ENCODE results near the gene CCDC158. TPM values are rescaled to one million over a fixed set of nuclear protein-coding genes. Genes with fewer than 3 reads are reported as not detected.

CCDC158 gene
- total RNA-seq, 3 donors from 2014 or later (not counting 1 experiment from before 2014, with no cell fraction given), result not detected

DNA sequence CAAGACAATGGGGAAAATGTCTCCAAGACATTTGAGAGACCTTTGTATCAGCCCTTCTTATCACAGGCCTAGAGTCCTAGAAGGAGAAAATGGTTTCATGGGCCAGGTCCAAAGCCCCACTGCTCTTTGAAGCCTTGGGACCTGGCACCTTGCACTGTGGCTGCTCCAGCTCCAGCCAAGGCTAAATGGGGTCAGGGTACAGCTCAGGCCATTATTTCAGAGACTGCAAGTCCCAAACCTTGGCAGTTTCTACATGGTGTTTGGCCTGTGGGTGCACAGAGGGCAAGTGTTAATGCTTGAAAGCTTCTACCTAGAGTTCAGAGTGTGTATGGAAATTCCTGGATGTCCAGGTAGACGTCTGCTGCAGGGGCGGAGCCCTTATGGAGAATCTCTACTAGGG, 42.6 kb upstream of the CCDC158 start:
- intact Hi-C loops (cut with micrococcal nuclease), result no loop called here
- no peaks in the 10 kb centered on the region for H3K36me3 Mint-ChIP-seq
- Histone ChIP-seq H3K27ac (ENCODE audit: low read length) (no peak overlapping the region), H3K9me3 (ENCODE audit: control insufficient read depth, insufficient read depth, low read length) (peaks cover 8% of the 10 kb centered on the region), H3K4me1 (ENCODE audit: control insufficient read depth, insufficient read depth, low read length) (no peaks in the 10 kb centered on the region), H3K36me3 (ENCODE audit: control insufficient read depth, insufficient read depth, low read length) (no peaks in the 10 kb centered on the region), H3K4me3 (ENCODE audit: low read length) (no peak overlapping the region), H3K27me3 (ENCODE audit: control insufficient read depth, insufficient read depth, low read length) (no peaks in the 10 kb centered on the region)
- no peak overlapping the region for H3K27ac Mint-ChIP-seq
- H3K27me3 Mint-ChIP-seq (ENCODE audit: low read depth in 2 of 2), result peaks cover 0 to 3% of the 10 kb centered on the region in 2 donors
- no peaks in the 10 kb centered on the region for H3K4me1 Mint-ChIP-seq
- no peak for DNase-seq
- no peak overlapping the region for H3K4me3 Mint-ChIP-seq
- WGBS (ENCODE audit: insufficient coverage), result 90% methylated on average over 2 of the region's 2 CpGs
- no peak for TF ChIP-seq CTCF (IDR thresholded peaks at IDR 0.05)
- no peak for ATAC-seq
- H3K9me3 Mint-ChIP-seq, result peaks cover 5 to 7% of the 10 kb centered on the region in 2 donors

- intact Hi-C loops (cut with micrococcal nuclease), result no loop called here
- Histone ChIP-seq H3K27ac (ENCODE audit: low read length) (no peak overlapping the region), H3K4me3 (ENCODE audit: low read length) (no peak overlapping the region), H3K4me1 (ENCODE audit: control insufficient read depth, insufficient read depth, low read length) (no peaks in the 10 kb centered on the region), H3K36me3 (ENCODE audit: control insufficient read depth, insufficient read depth, low read length) (no peaks in the 10 kb centered on the region), H3K9me3 (ENCODE audit: control insufficient read depth, insufficient read depth, low read length) (peaks cover 8% of the 10 kb centered on the region), H3K27me3 (ENCODE audit: control insufficient read depth, insufficient read depth, low read length) (no peaks in the 10 kb centered on the region)
- ATAC-seq (no peak), DNase-seq (no peak)
- H3K36me3 Mint-ChIP-seq, result no peaks in the 10 kb centered on the region
- H3K27me3 Mint-ChIP-seq (ENCODE audit: low read depth in 2 of 2), result peaks cover 0 to 6% of the 10 kb centered on the region in 2 donors
- H3K4me3 Mint-ChIP-seq, result no peak overlapping the region
- no peak for TF ChIP-seq CTCF (IDR thresholded peaks at IDR 0.05)
- no peaks in the 10 kb centered on the region for H3K4me1 Mint-ChIP-seq
- H3K27ac Mint-ChIP-seq, result no peak overlapping the region
- 89% methylated on average over 10 of the region's 11 CpGs for WGBS (ENCODE audit: insufficient coverage)
- H3K9me3 Mint-ChIP-seq, result peaks cover 5 to 7% of the 10 kb centered on the region in 2 donors
Observed at GRCh38 chr4:76459291-76459723, 38.4 kb upstream of the CCDC158 start.

DNA sequence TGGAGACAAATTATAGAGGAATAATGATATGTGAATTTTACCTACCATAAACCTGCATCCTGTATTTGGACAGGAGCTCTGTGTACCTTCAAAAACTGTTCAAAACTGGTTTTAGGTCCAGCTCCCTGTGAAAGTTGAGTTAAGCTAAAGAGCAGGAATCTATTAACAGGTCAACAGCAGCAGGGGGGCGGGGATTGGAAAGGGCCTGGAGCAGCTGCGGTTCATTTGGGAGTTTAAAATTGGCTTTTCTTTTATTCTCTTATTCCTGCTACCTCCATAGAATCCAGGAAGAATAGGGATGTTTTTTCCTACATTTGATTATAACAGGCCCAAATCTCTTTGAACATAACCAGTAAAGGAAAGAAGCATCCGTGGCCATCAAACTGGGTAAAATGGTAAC, 37.9 kb upstream of the CCDC158 start:
- Histone ChIP-seq H3K4me3 (ENCODE audit: low read length) (no peak overlapping the region), H3K27me3 (ENCODE audit: control insufficient read depth, insufficient read depth, low read length) (no peaks in the 10 kb centered on the region), H3K9me3 (ENCODE audit: control insufficient read depth, insufficient read depth, low read length) (peaks cover 5% of the 10 kb centered on the region), H3K27ac (ENCODE audit: low read length) (no peak overlapping the region), H3K36me3 (ENCODE audit: control insufficient read depth, insufficient read depth, low read length) (no peaks in the 10 kb centered on the region), H3K4me1 (ENCODE audit: control insufficient read depth, insufficient read depth, low read length) (no peaks in the 10 kb centered on the region)
- no peak for TF ChIP-seq CTCF (IDR thresholded peaks at IDR 0.05)
- Mint-ChIP-seq H3K4me3 (no peak overlapping the region), H3K4me1 (no peaks in the 10 kb centered on the region), H3K27me3 (ENCODE audit: low read depth in 2 of 2) (peaks cover 0 to 6% of the 10 kb centered on the region in 2 donors), H3K36me3 (no peaks in the 10 kb centered on the region), H3K9me3 (peaks cover 5 to 7% of the 10 kb centered on the region in 2 donors), H3K27ac (no peak overlapping the region)
- DNase-seq, result no peak
- no peak for ATAC-seq
- intact Hi-C loops (cut with micrococcal nuclease), result no loop called here
- 84% methylated on average over 3 of the region's 3 CpGs for WGBS (ENCODE audit: insufficient coverage)

DNA sequence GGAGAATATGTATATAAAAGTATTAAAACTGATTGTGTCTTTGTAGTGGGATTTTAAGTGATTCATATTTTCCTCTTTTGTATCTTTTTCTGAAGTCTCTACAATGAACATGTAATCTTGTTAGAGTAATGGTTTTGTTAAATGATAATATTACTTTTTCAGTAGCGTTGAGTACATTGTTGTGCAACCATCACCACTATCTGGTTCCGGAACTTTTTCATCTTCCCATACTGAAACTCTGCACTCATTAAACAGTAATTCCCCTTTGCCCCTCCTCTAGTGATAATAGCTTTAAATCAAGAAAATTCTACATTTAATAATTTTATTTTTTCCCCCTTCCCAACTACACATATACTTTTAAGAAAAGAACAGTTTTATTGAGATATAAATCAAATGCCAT, 37.4 kb upstream of the CCDC158 start:
- Histone ChIP-seq H3K4me1 (ENCODE audit: control insufficient read depth, insufficient read depth, low read length) (no peaks in the 10 kb centered on the region), H3K4me3 (ENCODE audit: low read length) (no peak overlapping the region), H3K36me3 (ENCODE audit: control insufficient read depth, insufficient read depth, low read length) (no peaks in the 10 kb centered on the region), H3K27ac (ENCODE audit: low read length) (no peak overlapping the region), H3K9me3 (ENCODE audit: control insufficient read depth, insufficient read depth, low read length) (no peaks in the 10 kb centered on the region), H3K27me3 (ENCODE audit: control insufficient read depth, insufficient read depth, low read length) (no peaks in the 10 kb centered on the region)
- no peak for TF ChIP-seq CTCF (IDR thresholded peaks at IDR 0.05)
- ATAC-seq (no peak), DNase-seq (no peak)
- no peak overlapping the region for H3K27ac Mint-ChIP-seq
- intact Hi-C loops (cut with micrococcal nuclease), result no loop called here
- peaks cover 0 to 6% of the 10 kb centered on the region in 2 donors for H3K27me3 Mint-ChIP-seq (ENCODE audit: low read depth in 2 of 2)
- H3K9me3 Mint-ChIP-seq, result peaks cover 5 to 6% of the 10 kb centered on the region in 2 donors
- H3K36me3 Mint-ChIP-seq, result no peaks in the 10 kb centered on the region
- no peak overlapping the region for H3K4me3 Mint-ChIP-seq
- 88% methylated on average over 1 of the region's 2 CpGs for WGBS (ENCODE audit: insufficient coverage)
- H3K4me1 Mint-ChIP-seq, result no peaks in the 10 kb centered on the region

All from natural killer cell (primary cell).